IMR-90 (cell line): ENCODE data around the gene ABR. TPM values are rescaled to one million over a fixed set of nuclear protein-coding genes. Genes with fewer than 3 reads are reported as not detected.

Source experiments
- ATAC-seq: fragments of 200-7000 bp; cut with Tn5 transposase; 2 replicates; pipeline ENCODE4 v1.9.1; 2020; ENCODE audit warnings: low read depth, mild to moderate bottlenecking, moderate library complexity
- BruUV-seq: library from RNA; stranded (reverse); fragments of 400-500 nt; replicated peaks from 2 replicates; lab custom pipeline; 2021; lab: Mats Ljungman, UMichigan
- CTCF ChIA-PET: fragments of 300-600 bp; formaldehyde crosslinking; extraction: SDS; loops from one replicate; lab custom pipeline; 2021; ENCODE audit warnings: antibody characterized with exemption; lab: Yijun Ruan, JAX
- POLR2A ChIA-PET: fragments of 300-600 bp; sonication (Branson Sonifier 250); formaldehyde crosslinking; loops from one replicate; lab custom pipeline; 2022; ENCODE audit warnings: antibody characterized with exemption; ENCODE audit not compliant: unreplicated experiment; lab: Charles Lee
- DNase-seq: peaks from one replicate; pipeline ENCODE4 v3.0.0; 2013
- H2AFZ ChIP-seq: replicated peaks from 2 replicates; pipeline ENCODE3; 2013; ENCODE audit warnings: low read length, mild to moderate bottlenecking; ENCODE audit not compliant: poor library complexity
- H2AK5ac ChIP-seq: 2 replicates; pipeline ENCODE4 v1.6.1; 2013; ENCODE audit warnings: low read depth, low read length, inconsistent platforms
- H2AK9ac ChIP-seq: replicated peaks from 2 replicates; pipeline ENCODE3; 2013; ENCODE audit warnings: mild to moderate bottlenecking, low read depth, low read length, moderate library complexity; ENCODE audit not compliant: poor library complexity
- H2BK120ac ChIP-seq: 2 replicates; pipeline ENCODE4 v1.6.1; 2013; ENCODE audit warnings: low read depth, low read length, inconsistent platforms
- H2BK15ac ChIP-seq: 3 replicates; pipeline ENCODE4 v1.6.1; 2013; ENCODE audit warnings: low read depth, low read length, inconsistent platforms
- H2BK20ac ChIP-seq: 2 replicates; pipeline ENCODE4 v1.6.1; 2013; ENCODE audit warnings: low read depth, mild to moderate bottlenecking, inconsistent platforms, low read length, moderate library complexity
- H2BK5ac ChIP-seq: 2 replicates; pipeline ENCODE4 v1.6.1; 2013; ENCODE audit warnings: mild to moderate bottlenecking, low read depth, low read length, inconsistent platforms; ENCODE audit not compliant: poor library complexity, severe bottlenecking
- H3K14ac ChIP-seq: replicated peaks from 2 replicates; pipeline ENCODE4 v1.6.1; 2013; ENCODE audit warnings: low read depth, low read length, inconsistent platforms
- H3K18ac ChIP-seq: 2 replicates; pipeline ENCODE4 v1.6.1; 2013; ENCODE audit warnings: low read depth, low read length, control low read depth
- H3K23ac ChIP-seq: 2 replicates; pipeline ENCODE4 v1.6.1; 2013; ENCODE audit warnings: low read depth, low read length, inconsistent platforms
- H3K27ac ChIP-seq: 2 replicates; pipeline ENCODE4 v1.5.1; 2013; ENCODE audit warnings: mild to moderate bottlenecking, control low read depth, low read length; ENCODE audit not compliant: insufficient read depth
- H3K27me3 ChIP-seq: 2 replicates; pipeline ENCODE4 v1.6.1; 2013; ENCODE audit warnings: low read length; ENCODE audit not compliant: control insufficient read depth, insufficient read depth
- H3K36me3 ChIP-seq: 2 replicates; pipeline ENCODE4 v1.6.1; 2013; ENCODE audit warnings: low read length, mixed read lengths; ENCODE audit not compliant: control insufficient read depth, insufficient read depth
- H3K4ac ChIP-seq: 2 replicates; pipeline ENCODE4 v1.6.1; 2013; ENCODE audit warnings: low read depth, low read length, inconsistent platforms
- H3K4me1 ChIP-seq: 2 replicates; pipeline ENCODE4 v1.6.1; 2013; ENCODE audit warnings: low read length, mixed read lengths; ENCODE audit not compliant: control insufficient read depth, insufficient read depth
- H3K4me2 ChIP-seq: 2 replicates; pipeline ENCODE4 v1.6.1; 2013; ENCODE audit warnings: low read depth, mild to moderate bottlenecking, control low read depth, low read length, moderate library complexity
- H3K4me3 ChIP-seq: 2 replicates; pipeline ENCODE4 v1.5.1; 2013; ENCODE audit warnings: low read depth, mild to moderate bottlenecking, control low read depth, low read length, moderate library complexity; ENCODE audit not compliant: insufficient read depth
- H3K56ac ChIP-seq: 2 replicates; pipeline ENCODE4 v1.6.1; 2013; ENCODE audit warnings: low read length, inconsistent platforms; ENCODE audit not compliant: insufficient read depth; ENCODE audit errors: extremely low read depth
- H3K79me1 ChIP-seq, 2 experiments: 2 replicates each; pipeline ENCODE4 v1.6.1; 2013; ENCODE audit warnings: low read length in 2 of 2, inconsistent platforms in 1 of 2, low read depth in 1 of 2
- H3K9ac ChIP-seq: 2 replicates; pipeline ENCODE4 v1.6.1; 2013; ENCODE audit warnings: low read depth, low read length, control low read depth
- H3K9me1 ChIP-seq: 2 replicates; pipeline ENCODE4 v1.6.1; 2013; ENCODE audit warnings: low read length, inconsistent platforms; ENCODE audit not compliant: insufficient read depth
- H3K9me3 ChIP-seq: 2 replicates; pipeline ENCODE4 v1.6.1; 2013; ENCODE audit warnings: low read length; ENCODE audit not compliant: control insufficient read depth, insufficient read depth
- H4K20me1 ChIP-seq: 2 replicates; pipeline ENCODE4 v1.6.1; 2013; ENCODE audit warnings: low read length, inconsistent platforms; ENCODE audit not compliant: insufficient read depth
- H4K5ac ChIP-seq: 2 replicates; pipeline ENCODE4 v1.6.1; 2013; ENCODE audit warnings: mild to moderate bottlenecking, low read depth, low read length, control low read depth
- H4K8ac ChIP-seq, 2 experiments: 2 replicates each; pipeline ENCODE4 v1.6.1; 2013; ENCODE audit warnings: low read depth in 2 of 2, low read length in 2 of 2, control low read depth in 1 of 2, inconsistent platforms in 1 of 2
- H4K91ac ChIP-seq: 2 replicates; pipeline ENCODE4 v1.6.1; 2013; ENCODE audit warnings: low read depth, low read length, inconsistent platforms; ENCODE audit not compliant: insufficient read depth
- BHLHE40 ChIP-seq: fragments of 150-350 bp; IDR thresholded peaks from 2 replicates; pipeline ENCODE4 v1.6.1; 2016; ENCODE audit warnings: mild to moderate bottlenecking, low read depth, low read length
- MXI1 ChIP-seq: IDR thresholded peaks from 2 replicates; pipeline ENCODE4 v1.6.1; 2012; ENCODE audit warnings: low read depth, mild to moderate bottlenecking, low read length, moderate library complexity, borderline replicate concordance
- WGBS, 2 experiments: methylation state at CpG; one replicate each; pipeline versions ENCODE4 v1.1.5 to v1.1.7; 2013; ENCODE audit warnings: missing lambda C conversion rate in 2 of 2; ENCODE audit not compliant: insufficient read length in 1 of 2; ENCODE audit errors: extremely low coverage in 2 of 2; 5-methylcytosine and 5-hydroxymethylcytosine counted together
- dilution Hi-C: fragments of 300-500 bp; cut with HindIII; formaldehyde crosslinking; loops from one replicate; pipeline ENCODE4 v1.14.3; 2018; ENCODE audit warnings: low sequenced_read_pairs; ENCODE audit not compliant: unreplicated experiment
- in situ Hi-C: fragments of 300-500 bp; cut with MboI; formaldehyde crosslinking; loops from 3 replicates; pipeline ENCODE4 v1.14.3; 2019; ENCODE audit warnings: low sequenced_read_pairs, inconsistent platforms, mixed read lengths
- intact Hi-C: fragments of 100-400 bp; cut with micrococcal nuclease; formaldehyde crosslinking; loops from 2 replicates; pipeline ENCODE4 v1.10.0; 2022
- polyA plus RNA-seq, 3 experiments: library from polyadenylated mRNA; depleted of rRNA; stranded (reverse); fragments of >200 nt; gene quantifications; 2 replicates each; pipeline ENCODE4 v1.2.3, GENCODE V29; 2012; ENCODE audit warnings: low replicate concordance in 1 of 3
- total RNA-seq: library from RNA; depleted of rRNA; stranded (reverse); fragments of >200 nt; gene quantifications from 2 replicates; pipeline ENCODE4 v1.2.3, GENCODE V29; 2012

ABR gene
- total and polyA plus RNA-seq, 2 of the 4 experiments (the other 2 are of a cell fraction): 28.3 to 79.7 TPM

DNA sequence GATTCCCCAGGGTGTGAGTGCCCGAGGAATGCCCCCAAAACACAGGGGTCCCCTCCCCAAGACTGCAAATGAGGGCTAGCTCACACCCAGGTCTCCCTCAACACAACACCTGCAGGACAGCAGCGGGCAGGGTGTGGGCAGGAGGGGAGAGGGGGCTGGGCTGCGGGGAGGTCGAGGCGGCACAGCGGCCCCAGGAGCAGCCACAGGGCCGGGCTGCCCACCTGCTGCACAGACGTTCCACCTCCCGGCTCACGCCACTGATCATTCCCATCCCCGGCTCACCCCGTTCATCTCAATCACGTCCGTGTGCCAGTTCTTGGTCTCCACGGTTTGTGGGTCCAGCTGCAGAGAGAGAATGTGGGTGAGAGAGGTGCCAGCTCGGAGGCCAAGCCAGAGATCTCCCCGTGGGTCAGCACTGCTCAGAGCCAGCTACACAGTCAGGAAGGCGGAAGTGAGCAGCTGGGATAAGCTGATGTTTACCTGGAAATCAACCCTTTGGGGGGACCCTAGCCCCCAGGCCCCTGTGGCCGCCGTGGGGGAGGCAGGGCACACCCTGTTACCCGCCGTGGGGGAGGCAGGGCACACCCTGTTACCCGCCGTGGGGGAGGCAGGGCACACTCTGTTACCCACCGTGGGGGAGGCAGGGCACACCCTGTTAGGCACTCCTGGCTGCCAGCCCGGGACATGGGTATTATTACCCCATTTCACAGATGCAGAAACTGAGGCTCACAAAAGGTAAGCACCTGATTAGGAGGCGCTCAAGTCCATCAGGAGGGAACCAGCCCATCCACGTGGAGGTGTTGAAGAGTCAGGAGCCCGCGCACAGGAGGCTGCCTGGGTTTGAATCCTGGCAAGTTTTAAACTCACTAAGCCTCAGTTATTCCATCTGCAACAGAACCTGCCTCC, 166.7 kb downstream of the ABR start (continued):
- TF ChIP-seq BHLHE40: no peak

DNA sequence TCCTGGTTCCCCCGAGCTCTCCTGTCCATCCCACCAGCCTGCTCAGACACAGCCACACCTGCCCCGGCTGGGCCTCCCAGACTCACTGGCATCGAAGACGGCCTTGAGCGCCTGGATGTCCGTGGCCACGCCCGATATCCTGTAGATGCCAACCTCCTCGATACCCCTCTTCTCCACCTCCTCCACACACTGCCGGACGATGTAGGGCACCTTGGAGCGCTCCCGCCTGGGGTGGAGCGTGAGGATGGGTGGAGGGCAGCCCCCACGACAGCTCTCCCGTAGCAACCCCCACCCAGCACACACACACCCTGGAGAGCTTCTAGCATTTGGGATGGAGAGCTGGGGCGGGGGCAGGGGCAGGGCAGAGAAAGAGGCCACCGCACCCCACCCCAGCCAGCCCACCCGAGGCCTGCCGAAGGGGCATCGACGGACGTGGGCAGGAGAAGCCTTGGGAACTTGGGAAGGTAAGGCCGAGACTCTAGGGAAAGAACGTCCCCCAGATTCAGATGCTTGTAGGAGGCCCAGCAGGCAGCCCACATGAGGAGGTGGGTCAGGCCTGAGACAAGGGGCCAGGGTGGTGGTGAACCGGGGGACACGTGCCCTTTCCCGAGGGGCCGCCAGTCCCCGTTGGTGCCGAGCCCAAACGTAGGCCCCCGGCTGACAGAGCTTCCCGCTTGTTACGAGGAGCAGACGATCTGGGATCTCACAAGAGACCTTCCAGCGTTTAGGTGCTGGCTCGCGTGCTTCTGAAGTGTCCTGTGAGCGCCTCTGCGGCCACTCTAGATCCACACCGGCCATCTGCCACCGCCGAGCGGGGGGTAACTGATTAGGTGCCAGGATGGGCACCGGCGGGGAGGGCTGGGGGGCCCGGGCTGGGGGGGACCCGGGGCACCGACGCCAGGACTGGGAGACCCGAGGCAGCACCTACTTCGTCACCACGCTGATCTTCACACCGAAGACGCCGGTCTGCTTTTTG, 167.7 kb downstream of the ABR start:
- in situ Hi-C loops: no loop called here

More for the DNA sequence above, 167.7 kb downstream of the ABR start:
- no peak for TF ChIP-seq MXI1
- ATAC-seq (no peak), DNase-seq (no peak)
- Histone ChIP-seq H3K4me3 (no peak overlapping the region), H3K18ac (no peak overlapping the region), H3K9me1 (no peaks in the 10 kb centered on the region), H3K27ac (no peak overlapping the region), H3K79me1 (peaks cover 0 to 3% of the 10 kb centered on the region in 2 experiments; a peak in 1 of 4 replicates), H3K4me1 (no peaks in the 10 kb centered on the region), H2BK15ac (no peak overlapping the region), H3K4me2 (no peak overlapping the region), H3K23ac (no peak overlapping the region), H2AFZ (no peak overlapping the region), H3K14ac (no peak overlapping the region), H2BK20ac (no peak overlapping the region), H2AK9ac (no peak overlapping the region), H4K91ac (no peak overlapping the region), H3K56ac (no peak overlapping the region), H2BK5ac (no peak overlapping the region), H2AK5ac (no peak overlapping the region), H3K27me3 (no peaks in the 10 kb centered on the region), H3K4ac (no peak overlapping the region), H3K9ac (no peak overlapping the region), H4K8ac (no peak overlapping the region), H3K36me3 (peaks cover 43% of the 10 kb centered on the region), H4K20me1 (peaks cover 10% of the 10 kb centered on the region; the same call in 1 of the 2 replicates), H4K5ac (no peak overlapping the region), H2BK120ac (no peak overlapping the region), H3K9me3 (no peaks in the 10 kb centered on the region)
- no TSS peak for BruUV-seq
- dilution Hi-C loops: no loop called here
- 85% methylated on average over 14 of the region's 57 CpGs; no CpG with 5 or more reads in 1 of the 2 experiments for WGBS, 2 experiments
- POLR2A ChIA-PET: no interaction called here
- intact Hi-C loops: no loop called here
- CTCF ChIA-PET: no interaction called here
